ENCODE results near the gene MTNR1B.

The MTNR1B gene

DNA sequence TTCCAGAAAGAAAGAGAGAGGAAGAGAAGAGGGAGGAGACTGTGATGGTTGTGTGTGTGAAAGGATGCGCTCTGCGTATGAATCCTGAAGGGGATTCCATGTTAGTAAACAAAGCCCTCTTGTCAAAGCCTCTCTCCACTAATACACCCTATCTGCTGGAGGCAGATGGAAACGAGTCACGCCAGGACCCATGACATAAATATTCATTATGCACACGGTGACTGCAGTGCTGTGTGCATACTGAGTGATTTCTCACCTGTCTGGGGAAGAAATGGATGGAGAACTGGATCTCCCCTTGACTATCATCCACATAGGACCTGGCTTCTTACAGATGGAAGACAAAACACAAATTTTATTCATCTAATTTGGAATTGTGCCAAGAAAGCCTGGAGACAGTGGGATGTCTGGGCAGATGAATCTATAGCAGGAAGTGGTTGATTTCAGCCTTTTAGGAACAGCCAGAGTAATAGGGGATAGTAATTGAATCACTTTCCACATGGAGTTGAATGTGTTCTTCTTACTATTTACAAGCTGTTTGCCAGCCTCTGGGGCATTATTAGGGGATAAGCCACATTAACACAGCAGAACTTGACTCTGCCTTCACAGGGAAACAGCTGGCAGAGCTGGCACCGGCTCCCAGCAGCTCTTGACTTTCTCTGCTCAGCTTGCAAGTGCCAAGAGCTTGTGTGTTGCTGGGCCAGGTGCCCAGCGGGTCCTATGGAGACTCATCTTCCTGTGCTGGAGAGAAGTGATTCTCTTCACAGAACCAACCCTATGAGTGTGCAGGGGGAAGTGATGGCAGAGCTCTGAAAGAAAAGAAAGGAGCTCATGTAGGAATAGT, 9.0 kb downstream of the MTNR1B start:
- DNase-seq (ENCODE audit: low spot score), result no peak

DNA sequence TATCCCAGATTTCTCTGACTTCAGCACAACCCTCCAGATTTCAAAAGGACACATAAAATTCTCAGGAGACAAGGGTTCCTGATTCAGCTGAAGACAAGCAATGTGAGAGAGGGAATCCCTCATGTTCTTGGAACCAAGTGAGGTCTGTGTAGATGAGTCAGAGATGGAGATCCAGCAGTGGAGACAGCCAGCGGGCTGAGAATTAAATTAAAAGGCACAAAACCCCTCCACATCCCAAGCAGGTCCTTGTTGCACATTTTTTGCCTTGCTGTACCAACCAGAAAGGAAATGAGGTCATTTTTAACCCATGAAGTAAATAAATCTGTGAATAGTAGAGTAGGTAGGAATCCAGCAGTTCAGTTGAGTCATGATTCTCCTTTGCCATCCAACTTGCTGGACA, 9.7 kb downstream of the MTNR1B start:
- peak; percentile 17 for DNase-seq (ENCODE audit: low spot score)

DNA sequence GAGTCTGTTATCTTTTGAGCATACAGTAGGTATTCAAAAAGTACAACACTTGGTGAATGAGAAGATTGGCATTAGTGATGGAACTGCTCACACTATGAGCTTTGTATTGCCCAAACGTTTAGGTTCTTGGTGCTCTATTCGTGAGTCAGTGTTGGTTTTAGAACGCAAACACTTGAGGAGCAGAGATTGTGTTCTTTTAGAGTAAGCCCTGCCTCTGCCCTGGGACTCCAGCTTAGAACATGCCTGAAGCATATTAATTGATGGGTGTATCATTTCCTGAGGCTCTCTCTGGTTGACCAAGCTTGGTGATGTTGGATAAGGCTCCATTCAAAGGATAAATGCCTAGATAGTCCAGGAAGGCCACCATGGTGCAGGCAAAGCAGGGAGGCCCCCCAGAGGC, 10.9 kb downstream of the MTNR1B start:
- no peak for DNase-seq (ENCODE audit: low spot score)

DNA sequence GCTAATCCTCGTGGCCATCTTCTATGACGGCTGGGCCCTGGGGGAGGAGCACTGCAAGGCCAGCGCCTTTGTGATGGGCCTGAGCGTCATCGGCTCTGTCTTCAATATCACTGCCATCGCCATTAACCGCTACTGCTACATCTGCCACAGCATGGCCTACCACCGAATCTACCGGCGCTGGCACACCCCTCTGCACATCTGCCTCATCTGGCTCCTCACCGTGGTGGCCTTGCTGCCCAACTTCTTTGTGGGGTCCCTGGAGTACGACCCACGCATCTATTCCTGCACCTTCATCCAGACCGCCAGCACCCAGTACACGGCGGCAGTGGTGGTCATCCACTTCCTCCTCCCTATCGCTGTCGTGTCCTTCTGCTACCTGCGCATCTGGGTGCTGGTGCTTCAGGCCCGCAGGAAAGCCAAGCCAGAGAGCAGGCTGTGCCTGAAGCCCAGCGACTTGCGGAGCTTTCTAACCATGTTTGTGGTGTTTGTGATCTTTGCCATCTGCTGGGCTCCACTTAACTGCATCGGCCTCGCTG, 12.1 kb downstream of the MTNR1B start:
- no peak for DNase-seq (ENCODE audit: low spot score)

DNA sequence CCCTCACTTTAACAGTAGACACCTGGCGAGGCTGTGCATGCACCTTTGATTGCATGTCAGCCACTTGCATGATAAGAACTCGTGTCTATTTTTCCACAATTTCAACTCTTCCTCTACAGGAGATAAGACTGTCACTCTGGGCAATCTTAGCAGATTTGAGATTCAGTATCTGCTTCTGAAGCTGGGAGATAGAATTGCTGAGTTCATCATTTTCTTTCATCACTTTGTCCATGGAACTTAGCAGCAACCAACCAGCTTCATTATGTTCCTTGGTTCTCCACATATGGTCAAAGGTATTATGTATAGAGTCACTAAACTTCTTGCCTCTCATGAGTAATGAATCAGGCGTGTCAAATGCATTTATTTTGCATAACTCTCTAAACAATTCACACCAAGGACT, 17.1 kb downstream of the MTNR1B start:
- DNase-seq (ENCODE audit: low spot score), result no peak

DNA sequence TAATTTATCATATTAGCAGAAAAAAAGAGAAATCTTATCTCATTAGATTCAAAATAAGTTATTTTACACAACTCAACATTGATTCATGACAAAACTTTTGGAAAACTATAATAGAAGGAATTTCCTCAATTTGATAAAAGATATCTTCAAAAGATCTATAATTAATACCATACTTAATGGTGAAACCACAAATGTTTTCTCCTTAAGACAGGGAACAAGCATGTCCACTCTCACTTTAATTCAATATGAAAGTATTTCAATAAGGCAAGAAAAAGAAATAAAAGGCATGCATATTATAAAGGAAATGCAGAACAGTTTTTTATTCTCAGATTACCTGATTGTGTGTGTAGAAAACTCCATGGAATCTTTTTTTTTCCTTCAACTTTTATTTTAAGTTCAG, 23.6 kb downstream of the MTNR1B start:
- DNase-seq (ENCODE audit: low spot score), result no peak

DNA sequence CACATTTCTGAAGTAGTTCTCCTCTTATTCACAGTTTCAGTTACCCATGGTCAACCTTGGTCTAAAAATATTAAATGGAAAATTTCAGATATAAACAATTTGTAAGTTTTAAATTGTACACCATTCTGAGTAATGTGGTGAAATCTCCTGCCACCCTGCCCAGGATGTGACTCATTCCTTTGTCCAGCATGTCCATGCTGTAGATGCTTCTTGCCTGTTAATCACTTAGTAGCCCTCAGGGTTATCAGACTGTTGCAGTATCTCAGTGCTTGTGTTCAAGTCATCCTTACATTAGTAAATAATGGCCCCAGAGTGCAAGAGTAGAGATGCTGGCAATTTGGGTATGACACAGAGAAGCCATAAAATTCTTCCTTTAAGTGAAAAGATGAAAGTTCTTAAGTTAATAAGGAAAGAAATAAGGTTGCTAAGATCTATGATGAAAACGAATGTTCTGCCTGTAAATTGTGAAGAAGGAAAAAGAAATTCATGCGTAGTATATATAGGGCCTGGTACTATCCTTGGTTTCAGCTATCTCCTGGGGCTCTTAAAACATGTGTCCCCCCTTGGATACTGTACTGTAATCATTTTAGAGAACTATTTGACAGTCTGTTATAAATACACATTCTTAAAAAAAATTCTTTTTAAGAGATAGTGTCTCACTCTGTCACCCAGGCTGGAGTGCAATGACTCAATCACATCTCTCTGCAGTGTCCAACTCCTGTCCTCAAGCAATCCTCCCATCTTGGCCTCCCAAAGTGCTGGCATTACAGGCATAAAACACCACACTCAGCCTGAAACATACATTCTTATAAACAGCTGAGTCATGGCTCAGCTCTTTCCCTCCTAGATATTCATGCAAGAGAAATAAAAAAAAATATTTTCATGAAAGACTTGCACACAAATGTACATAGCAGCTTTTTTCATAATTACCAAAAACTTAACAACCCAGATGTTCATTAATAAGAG, 31.3 kb downstream of the MTNR1B start:
- peak; percentile 65 for DNase-seq (ENCODE audit: low spot score)

DNA sequence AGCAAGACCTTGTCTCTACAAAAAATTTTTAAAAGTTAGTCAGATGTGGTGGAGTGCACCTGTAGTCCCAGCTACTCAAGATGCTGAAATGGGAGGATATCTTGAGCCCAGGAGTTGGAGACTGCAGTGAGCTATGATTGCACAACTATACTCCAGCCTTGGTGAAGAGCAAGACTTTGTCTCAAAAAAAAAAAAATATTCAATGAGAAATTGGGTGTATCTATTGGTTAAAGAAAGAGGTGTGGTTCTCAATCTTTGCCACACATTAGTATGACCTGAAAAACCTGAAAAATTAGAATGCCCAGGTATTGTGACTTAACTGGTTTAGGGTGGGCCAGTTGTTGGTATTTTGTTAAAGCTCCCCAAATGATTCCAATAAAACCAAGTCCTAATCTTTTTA, 32.4 kb downstream of the MTNR1B start:
- DNase-seq (ENCODE audit: low spot score), result no peak

DNA sequence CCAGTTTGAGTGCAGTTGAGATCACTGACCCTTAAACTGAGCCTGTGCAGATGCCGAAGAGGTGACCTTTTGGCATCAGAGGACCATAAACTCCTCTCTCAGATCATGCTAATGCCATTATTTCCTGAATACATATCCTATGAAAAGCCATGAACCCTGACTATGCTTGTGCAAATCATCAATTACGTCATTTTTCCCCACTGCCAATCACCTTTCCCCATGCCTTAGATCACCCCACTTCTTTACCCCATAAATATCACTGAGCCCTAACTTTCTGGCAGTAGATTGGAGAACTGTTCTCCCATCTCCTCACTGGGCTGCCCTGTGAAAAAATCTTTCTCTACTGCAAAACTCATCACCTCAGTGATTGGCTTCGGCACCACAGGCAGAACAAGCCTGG, 32.9 kb downstream of the MTNR1B start:
- no peak for DNase-seq (ENCODE audit: low spot score)

DNA sequence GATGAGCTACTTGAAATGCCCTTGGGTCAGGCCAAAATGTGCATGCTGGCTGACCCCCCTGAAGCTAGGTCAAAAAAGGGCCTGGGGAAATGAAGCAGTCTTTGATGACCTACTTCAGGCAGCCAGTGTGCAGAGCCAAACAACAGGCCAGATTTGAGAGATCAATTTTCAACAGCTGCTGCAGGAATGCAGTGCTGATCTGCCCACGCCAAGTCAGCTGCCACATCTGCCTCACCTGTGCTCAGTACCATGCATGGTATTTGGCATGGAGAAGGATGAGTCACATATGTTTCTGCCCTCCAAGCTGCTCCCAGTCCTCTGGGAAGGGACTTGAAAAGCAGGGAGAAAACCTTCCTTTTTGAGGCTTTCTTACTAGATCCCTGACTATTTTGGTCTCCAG, 35.8 kb downstream of the MTNR1B start:
- no peak for DNase-seq (ENCODE audit: low spot score)

DNA sequence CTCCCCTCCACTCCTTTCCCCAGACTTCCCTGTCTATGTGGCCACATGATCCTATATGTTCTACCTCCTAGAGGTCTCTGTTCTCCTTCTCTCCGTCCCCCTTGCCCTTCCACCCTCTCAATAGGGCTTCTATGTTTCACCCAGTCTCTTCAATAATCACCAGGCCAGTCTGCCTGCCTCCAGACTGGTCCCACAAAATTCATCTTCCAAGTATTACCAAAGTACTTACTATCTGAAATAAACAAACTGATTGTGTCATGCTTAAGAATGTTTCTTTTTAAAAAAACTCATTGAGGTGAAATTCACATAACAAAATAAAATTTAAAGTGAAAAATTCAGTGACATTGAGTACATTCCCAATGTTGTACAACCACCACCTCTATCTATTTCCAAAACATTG, 44.2 kb downstream of the MTNR1B start:
- DNase-seq (ENCODE audit: low spot score), result no peak

DNA sequence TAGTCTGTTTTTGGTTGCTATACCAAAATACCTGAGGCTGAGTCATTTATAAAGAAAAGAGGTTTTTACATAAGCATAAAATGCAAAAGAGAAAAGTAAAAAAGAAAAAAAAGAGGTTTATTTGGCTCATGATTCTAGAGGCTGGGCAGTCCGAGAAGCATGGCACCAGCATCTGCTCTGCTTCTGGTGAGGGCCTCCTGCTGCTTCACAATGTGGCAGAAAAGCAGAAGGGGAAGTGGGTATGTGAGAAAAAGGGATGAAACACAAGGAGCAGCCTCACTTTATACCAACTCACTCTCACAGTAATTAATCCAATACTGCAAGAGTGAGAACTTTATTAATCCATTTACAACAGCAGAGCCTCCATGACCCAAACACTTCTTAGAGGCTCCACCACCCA, 47.1 kb downstream of the MTNR1B start:
- no peak for DNase-seq (ENCODE audit: low spot score)

DNA sequence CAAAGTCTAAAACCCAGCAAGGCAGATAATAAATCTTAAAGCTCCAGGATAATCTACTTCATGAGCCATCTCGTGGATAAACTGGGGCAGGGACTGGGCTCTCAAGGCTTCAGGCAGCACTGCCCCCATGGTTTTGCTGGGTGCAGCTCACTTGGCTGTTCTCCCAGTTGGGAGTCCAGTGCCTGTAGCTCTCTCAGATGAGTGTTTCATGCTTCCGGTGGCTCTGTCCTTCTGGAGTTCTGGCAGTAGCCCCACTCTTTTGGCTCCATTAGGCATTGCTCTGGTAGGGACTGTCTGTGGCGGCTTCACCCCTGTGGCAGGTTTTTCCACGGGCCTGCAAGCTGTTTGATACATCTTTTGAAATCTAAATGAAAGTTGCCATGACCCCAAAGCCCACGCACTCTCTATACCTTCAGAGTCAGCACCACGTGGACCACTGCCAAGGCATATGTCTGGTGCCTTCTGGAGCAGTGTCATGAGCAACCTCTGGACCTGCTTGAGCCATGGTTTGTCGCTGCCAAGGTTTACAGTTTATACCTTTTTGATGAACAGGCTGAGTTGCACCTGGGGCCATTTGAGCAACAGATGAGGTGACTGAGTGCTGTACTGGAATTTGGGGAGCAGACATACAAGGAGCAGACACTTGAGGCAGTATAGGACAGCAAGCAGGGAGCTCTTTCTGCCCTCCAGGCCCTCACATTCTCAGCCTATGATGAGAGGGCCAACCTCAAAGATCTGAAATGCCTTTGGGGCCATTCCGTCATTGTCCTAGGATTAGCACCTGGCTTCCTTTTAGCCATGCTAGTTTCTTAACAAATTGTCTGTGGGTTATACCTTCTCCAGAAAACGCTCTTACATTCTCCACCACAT, 48.6 kb downstream of the MTNR1B start:
- DNase-seq (ENCODE audit: low spot score), result no peak

DNA sequence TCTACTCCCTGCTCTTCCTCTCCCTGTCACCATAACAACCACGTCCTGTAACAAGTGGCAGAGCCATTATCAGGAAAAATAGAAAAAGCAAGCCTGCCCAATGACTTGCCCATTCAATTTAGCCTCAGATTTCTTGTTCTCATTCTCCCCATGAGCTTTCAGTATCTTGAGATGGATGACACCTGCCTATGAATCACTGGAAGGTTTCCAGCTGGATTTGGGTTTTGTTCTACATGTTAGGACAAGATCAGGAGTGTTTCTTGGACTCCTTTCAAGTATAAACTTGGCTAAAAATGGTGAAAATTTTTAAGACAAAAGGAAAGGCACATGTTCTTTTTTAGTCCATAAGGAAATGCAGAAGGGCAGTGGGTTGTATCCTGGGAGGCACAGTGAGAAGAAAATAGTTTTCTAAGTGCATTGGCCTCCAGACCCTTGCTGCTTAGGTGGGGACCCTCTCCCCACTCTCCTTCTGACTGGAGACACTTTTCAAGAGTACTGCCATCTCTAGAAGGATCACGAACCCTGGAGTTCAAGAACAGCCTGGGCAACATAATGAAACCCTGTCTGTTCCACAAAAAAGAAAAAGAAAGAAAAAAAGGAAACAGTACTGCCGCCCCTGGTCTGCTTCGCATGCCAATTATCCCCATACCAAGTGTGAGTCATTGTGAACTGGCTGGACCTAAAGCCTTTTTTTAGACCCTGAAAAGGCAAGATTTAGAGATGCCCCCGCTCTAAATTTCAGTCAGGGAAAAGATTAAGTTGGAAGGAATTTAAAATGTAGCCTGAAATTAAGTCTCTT, 51.0 kb downstream of the MTNR1B start:
- no peak for DNase-seq (ENCODE audit: low spot score)

DNA sequence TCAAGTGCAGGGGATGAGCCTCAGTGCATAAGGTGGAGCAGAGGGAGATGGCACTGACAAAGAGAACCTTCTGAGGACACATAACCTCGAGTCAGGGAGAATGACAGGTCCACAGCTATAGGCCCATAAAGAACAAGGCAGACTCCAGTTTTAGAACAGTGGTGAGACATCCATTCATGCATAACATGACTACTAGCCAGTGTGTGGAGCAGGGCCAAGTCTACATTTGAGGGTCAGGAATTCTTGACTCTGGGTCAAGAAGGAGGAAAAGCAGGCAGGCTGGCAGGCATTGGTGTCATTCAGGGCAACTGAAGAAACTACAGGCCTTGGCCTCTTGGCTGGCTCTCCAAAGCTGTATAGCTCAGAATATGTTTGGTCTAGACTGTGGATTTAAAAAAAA, 54.9 kb downstream of the MTNR1B start:
- DNase-seq (ENCODE audit: low spot score), result no peak

DNA sequence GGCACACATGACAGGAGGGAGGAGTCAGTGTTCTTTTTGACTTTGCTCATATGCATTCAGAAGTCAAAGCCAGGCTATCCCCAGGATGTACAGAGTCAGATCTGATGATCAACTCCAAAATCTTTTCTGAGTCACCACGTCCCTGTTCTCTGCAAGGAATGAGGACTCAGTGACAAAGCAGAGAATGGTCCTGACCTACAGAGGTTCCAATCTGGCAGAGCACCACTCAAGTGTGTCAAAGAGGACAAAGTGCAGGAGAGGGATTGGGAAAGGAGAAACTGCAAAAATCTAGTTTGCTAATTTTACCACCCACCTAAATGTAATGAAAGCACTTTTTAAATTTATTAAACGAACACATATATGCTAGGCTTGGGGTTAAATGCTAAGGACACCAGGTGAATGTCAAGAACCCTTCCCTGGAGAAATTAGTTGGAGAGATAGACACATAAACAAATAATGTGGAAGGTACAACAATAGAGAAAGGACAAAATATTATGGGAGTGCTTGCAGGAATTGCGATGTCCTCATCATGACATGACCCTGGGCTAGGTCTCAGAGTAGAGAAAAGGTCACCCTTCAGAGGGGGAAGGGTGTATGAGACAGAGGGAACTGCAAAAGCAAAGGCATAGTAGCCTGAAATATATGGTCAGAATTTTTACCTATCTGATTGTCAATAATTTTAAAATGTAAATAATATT, 56.3 kb downstream of the MTNR1B start:
- no peak for DNase-seq (ENCODE audit: low spot score)

DNA sequence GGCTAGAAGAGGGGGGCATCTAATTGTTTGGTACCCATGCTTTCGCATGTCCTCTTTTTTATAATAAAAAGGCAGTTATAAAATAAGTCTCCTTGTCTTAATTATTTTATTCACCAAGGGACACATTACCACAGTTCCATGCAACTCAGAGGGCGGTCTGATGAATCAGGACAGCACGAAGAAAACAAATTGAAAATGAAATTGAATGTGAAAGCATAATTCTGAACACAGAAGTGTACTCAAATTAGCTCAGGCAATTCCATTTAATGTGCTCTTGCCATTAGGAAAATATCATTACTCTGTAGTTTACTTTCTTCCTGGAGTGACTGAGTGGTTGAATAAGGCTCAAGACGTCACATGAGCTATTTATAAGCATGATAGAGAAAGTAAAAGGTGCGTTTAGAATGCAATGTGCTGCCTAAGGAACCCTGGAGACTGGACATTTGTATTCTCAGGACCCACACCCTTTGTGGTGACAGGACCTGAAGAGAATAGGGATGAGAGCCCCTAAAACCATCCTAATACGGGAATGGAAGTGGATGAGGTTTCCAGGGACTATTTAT, 59.6 kb downstream of the MTNR1B start:
- no peak for DNase-seq (ENCODE audit: low spot score)

DNA sequence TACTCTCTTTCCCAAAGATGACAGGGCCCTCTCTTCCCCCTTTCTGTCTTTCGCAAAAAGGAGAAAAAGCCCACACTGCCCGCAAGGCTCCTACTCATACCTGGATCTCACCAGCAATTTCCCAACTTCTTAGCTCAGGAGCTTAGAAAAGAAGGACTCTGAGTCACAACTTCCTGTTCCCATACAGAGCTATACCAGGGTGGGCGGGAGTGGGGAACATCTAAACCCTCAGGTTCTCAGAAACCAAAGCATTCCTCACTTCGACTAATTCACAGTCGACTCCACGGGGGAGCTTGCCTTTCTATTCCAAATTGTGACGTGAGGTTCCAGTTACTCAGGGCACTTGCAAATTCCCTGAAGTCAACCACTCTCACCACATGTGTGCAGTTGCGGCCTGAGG, 61.9 kb downstream of the MTNR1B start:
- no peak for DNase-seq (ENCODE audit: low spot score)
